ENCODE data around the gene SPG7. TPM values are rescaled to one million over a fixed set of nuclear protein-coding genes. Genes with fewer than 3 reads are reported as not detected.
"Not testable (repeated sequence)": the region's sequence is repeated elsewhere in the genome, so short reads cannot be mapped to it uniquely, and the experiment has no call there.

Gene SPG7
- total RNA-seq, 2 donors from 2014 or later, result 97.7 to 114 TPM

GRCh38 chr16:89586853-89587252 lies 78.7 kb downstream of the SPG7 start:
- DNase-seq (ENCODE audit: low spot score in 2 of 2), result no peak
- ATAC-seq, result peak; percentile 35 to 48
- Mint-ChIP-seq H3K27ac (no peak overlapping the region), H3K36me3 (no peaks in the 10 kb centered on the region), H3K9me3 (no peaks in the 10 kb centered on the region)

GRCh38 chr16:89587676-89588075 lies 79.5 kb downstream of the SPG7 start:
- not testable (repeated sequence) for H3K9me3 Mint-ChIP-seq, ATAC-seq, H3K27ac Mint-ChIP-seq

DNA sequence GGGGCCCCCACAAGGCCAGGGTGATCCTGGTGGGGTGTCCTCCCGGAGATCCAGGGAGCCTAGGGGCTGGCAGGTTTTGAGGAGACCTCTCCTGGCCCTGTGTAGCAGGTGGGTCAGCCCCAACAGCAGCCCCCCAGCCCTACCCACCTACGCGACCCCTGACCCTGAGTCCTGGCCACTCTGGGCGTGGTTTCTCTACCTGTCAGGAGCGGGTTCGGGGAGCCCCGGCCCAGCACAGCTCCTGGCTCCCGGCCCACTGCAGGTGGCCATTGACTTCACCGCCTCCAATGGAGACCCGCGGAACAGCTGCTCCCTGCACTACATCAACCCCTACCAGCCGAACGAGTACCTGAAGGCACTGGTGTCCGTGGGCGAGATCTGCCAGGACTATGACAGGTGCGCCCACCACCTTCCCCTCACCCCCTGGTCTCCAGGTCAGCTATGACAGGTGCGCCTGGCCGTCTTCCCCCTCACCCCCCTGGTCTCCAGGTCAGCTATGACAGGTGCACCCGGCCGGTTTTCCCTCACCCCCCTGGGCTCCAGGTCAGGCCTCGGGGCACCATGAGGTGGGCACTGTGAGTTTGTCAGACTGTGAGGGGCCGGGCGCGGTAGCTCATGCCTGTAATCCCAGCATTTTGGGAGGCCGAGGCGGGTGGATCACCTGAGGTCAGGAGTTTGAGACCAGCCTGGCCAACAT lies 80.4 kb downstream of the SPG7 start:
- Mint-ChIP-seq H3K9me3 (no peaks in the 10 kb centered on the region), H3K27ac (no peak overlapping the region), H3K36me3 (no peaks in the 10 kb centered on the region)
- no peak for DNase-seq (ENCODE audit: low spot score in 2 of 2)
- ATAC-seq, result no peak

More at GRCh38 chr16:89587676-89588075, 79.5 kb downstream of the SPG7 start:
- DNase-seq (ENCODE audit: low spot score in 2 of 2); H3K36me3 Mint-ChIP-seq: not testable (repeated sequence)

DNA sequence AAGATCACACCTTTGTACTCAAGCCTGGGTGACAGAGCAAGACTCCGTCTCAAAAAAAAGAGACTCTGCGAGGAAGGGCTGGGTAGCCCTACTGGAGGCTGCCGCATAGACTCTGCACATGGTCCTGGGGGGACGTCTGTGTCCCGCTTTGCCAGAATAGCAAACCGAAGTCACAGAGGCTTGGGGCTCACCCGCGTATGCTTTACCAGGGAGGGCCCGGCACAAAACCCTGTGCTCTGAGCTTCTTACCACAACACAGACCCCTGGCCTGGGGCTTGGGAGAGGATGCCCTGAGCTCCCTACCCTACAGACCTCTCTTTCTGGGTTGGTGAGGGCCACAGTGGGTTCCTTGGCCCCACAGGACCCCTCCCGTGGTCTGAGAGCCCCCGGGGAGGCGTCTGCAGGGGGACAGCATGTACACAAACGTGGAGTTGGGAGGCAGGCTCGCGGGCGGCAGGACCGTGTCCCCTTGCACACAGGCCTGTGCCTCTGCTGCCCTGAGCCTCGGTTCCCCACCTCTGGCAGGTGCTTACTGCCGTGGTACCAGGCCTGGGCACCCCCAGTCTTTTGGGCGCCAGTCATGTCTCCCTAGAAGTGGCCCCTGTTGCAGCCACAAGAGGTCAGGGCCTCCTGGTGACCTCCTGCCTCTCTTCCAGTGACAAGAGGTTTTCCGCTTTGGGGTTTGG lies 81.2 kb downstream of the SPG7 start:
- H3K9me3 Mint-ChIP-seq, result no peaks in the 10 kb centered on the region
- no peaks in the 10 kb centered on the region for H3K36me3 Mint-ChIP-seq
- DNase-seq (ENCODE audit: low spot score in 2 of 2) (no peak), ATAC-seq (no peak)
- no peak overlapping the region for H3K27ac Mint-ChIP-seq

GRCh38 chr16:89593841-89594240 lies 85.6 kb downstream of the SPG7 start:
- H3K27ac Mint-ChIP-seq, result no peak overlapping the region
- ATAC-seq (peak; percentile 43 to 48), DNase-seq (ENCODE audit: low spot score in 2 of 2) (no peak)
- H3K9me3 Mint-ChIP-seq, result no peaks in the 10 kb centered on the region
- H3K36me3 Mint-ChIP-seq, result no peaks in the 10 kb centered on the region

- DNase-seq (ENCODE audit: low spot score in 2 of 2) (no peak), ATAC-seq (no peak)
- no peak overlapping the region for H3K27ac Mint-ChIP-seq
- H3K9me3 Mint-ChIP-seq, result no peaks in the 10 kb centered on the region
- H3K36me3 Mint-ChIP-seq, result no peaks in the 10 kb centered on the region
These were observed 87.3 kb downstream of the SPG7 start for GRCh38 chr16:89595330-89596060.

- Mint-ChIP-seq H3K36me3 (no peaks in the 10 kb centered on the region), H3K27ac (no peak overlapping the region), H3K9me3 (no peaks in the 10 kb centered on the region)
- ATAC-seq, result no peak
- DNase-seq (ENCODE audit: low spot score in 2 of 2), result no peak
These were observed 88.0 kb downstream of the SPG7 start for GRCh38 chr16:89596061-89596689.

GRCh38 chr16:89596957-89597649 lies 88.9 kb downstream of the SPG7 start:
- Mint-ChIP-seq H3K36me3 (no peaks in the 10 kb centered on the region), H3K27ac (no peak overlapping the region), H3K9me3 (no peaks in the 10 kb centered on the region)
- ATAC-seq (no peak), DNase-seq (ENCODE audit: low spot score in 2 of 2) (no peak)

DNA sequence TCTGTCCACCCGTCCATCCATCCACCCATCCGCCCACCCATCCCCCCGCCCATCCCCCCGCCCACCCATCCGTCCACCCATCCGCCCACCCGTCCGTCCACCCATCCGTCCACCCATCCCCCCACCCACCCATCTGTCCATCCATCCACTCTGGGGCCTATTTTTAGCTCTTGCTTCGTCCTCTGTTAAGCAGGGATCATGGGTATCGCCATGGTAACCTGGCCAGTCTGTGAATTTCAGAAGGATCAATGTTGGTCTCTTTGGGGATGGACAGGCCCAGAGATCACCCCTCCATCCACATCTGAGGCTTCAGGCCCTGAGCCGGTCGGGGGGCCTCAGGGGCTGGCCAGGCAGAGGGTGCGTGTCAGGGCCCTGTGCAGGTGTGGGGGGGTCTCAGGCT lies 90.0 kb downstream of the SPG7 start:
- ATAC-seq, result no peak
- H3K27ac Mint-ChIP-seq, result no peak overlapping the region

GRCh38 chr16:89599451-89599858 lies 91.3 kb downstream of the SPG7 start:
- DNase-seq (ENCODE audit: low spot score in 2 of 2) (peak in 1 of 2 donors; percentile 49), ATAC-seq (peak; percentile 18 to 37)
- no peaks in the 10 kb centered on the region for H3K36me3 Mint-ChIP-seq
- H3K9me3 Mint-ChIP-seq, result no peaks in the 10 kb centered on the region
- H3K27ac Mint-ChIP-seq, result peak overlapping the region in 1 of 2 donors; percentile 22

More for the DNA sequence above, 90.0 kb downstream of the SPG7 start:
- Mint-ChIP-seq H3K9me3 (no peaks in the 10 kb centered on the region), H3K36me3 (no peaks in the 10 kb centered on the region)
- no peak for DNase-seq (ENCODE audit: low spot score in 2 of 2)

DNA sequence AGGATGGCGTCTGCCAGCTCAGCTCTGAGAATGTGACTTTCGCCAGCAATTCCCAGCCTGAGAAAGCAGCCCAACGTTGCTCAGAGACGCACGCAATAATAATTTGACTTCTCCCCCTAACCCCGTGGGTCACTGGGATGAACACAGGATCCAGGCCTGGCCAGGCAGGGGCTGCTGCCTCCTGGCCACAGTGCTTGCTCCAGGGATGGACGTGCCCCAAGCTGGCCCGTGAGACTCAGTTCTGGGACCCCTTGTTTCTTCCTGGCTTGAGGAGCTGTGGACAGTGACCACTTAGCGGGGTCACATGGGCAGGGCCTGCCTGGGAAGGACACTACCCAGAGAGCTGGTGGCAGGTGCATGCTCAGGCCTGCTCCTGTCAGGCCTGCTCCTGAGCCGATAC lies 91.7 kb downstream of the SPG7 start:
- DNase-seq (ENCODE audit: low spot score in 2 of 2) (no peak), ATAC-seq (no peak)
- Mint-ChIP-seq H3K27ac (no peak overlapping the region), H3K36me3 (no peaks in the 10 kb centered on the region), H3K9me3 (no peaks in the 10 kb centered on the region)

GRCh38 chr16:89600427-89600826 lies 92.2 kb downstream of the SPG7 start:
- ATAC-seq, result no peak
- no peaks in the 10 kb centered on the region for H3K9me3 Mint-ChIP-seq

GRCh38 chr16:89600956-89601355 lies 92.8 kb downstream of the SPG7 start:
- Mint-ChIP-seq H3K36me3 (no peaks in the 10 kb centered on the region), H3K27ac (no peak overlapping the region), H3K9me3 (no peaks in the 10 kb centered on the region)
- ATAC-seq (no peak), DNase-seq (ENCODE audit: low spot score in 2 of 2) (no peak)

More at GRCh38 chr16:89600427-89600826, 92.2 kb downstream of the SPG7 start:
- Mint-ChIP-seq H3K36me3 (no peaks in the 10 kb centered on the region), H3K27ac (no peak overlapping the region)
- no peak for DNase-seq (ENCODE audit: low spot score in 2 of 2)

- no peaks in the 10 kb centered on the region for H3K9me3 Mint-ChIP-seq
- ATAC-seq, result no peak
- no peak overlapping the region for H3K27ac Mint-ChIP-seq
- DNase-seq (ENCODE audit: low spot score in 2 of 2), result no peak
- H3K36me3 Mint-ChIP-seq, result no peaks in the 10 kb centered on the region
These were observed 93.7 kb downstream of the SPG7 start for GRCh38 chr16:89601906-89602272.

DNA sequence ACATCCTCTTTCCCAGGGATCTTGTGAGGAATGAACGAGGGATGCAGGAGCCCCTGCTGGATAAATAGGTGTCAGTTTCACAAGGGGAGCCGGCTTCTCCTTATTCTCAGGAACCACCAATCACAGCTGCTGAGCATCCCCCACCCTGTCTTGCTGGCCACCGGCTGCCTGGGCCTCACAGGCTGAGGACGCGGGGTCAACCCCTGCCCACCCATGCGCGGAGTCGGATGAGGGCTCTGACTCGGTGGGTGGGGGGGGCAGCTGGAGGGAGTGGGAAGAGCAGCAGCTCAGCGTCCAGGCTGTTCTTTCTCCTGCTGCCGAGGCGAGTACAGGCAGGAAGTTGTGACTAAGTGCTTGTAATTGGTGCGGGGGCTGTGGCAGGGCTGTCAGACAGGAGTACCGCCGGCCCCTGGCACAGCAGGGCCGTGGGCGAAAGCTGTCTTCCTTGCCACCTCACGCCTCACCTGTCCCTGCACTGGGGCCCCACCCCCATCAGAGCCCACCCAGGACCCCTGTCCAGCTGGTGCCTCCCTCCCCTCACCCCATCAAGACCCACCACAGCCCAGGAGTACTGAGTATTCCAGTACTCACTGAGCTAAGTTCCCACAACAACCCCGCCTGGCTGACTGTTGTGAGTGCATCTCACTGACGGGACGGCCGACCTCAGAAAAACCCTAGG lies 94.2 kb downstream of the SPG7 start:
- ATAC-seq (peak; percentile 90 to 98), DNase-seq (ENCODE audit: low spot score in 2 of 2) (peak; percentile 62 to 71)
- Mint-ChIP-seq H3K9me3 (no peaks in the 10 kb centered on the region), H3K36me3 (no peaks in the 10 kb centered on the region), H3K27ac (no peak overlapping the region)

All from activated naive CD4-positive, alpha-beta T cell treated with anti-CD3 and anti-CD28 coated beads, Interleukin-2, amount 50 U/mL, for 72 hours (primary cell).